CD4-positive, CD25-positive, alpha-beta regulatory T cell (primary cell): ENCODE results near the gene ABCC10. TPM values are rescaled to one million over a fixed set of nuclear protein-coding genes. Genes with fewer than 3 reads are reported as not detected.

Source experiments
- ATAC-seq, 2 donors: fragments of 150-1000 bp; cut with Tn5 transposase; one replicate each; pipeline ENCODE4 v1.10.0; 2021; ENCODE audit warnings: low read depth in 2 of 2, moderate number of reproducible peaks in 2 of 2, moderate library complexity in 1 of 2
- DNase-seq, 3 donors: peaks; one replicate each; pipeline versions ENCODE4 v3.0.0 to v3.0.0-alpha.2; 2012 to 2022; ENCODE audit warnings: mixed read lengths in 1 of 3
- H3K27ac ChIP-seq: one replicate; pipeline ENCODE4 v1.7.0; 2013; ENCODE audit warnings: mild to moderate bottlenecking, low read length; ENCODE audit not compliant: insufficient read depth, poor library complexity, severe bottlenecking
- H3K27me3 ChIP-seq: one replicate; pipeline ENCODE4 v1.7.0; 2013; ENCODE audit warnings: low read length; ENCODE audit not compliant: control insufficient read depth, insufficient read depth
- H3K36me3 ChIP-seq: one replicate; pipeline ENCODE4 v1.7.0; 2013; ENCODE audit warnings: mild to moderate bottlenecking, low read length, moderate library complexity; ENCODE audit not compliant: control insufficient read depth, insufficient read depth
- H3K4me1 ChIP-seq: 2 replicates; pipeline ENCODE4 v1.7.0; 2013; ENCODE audit warnings: mild to moderate bottlenecking, low read length; ENCODE audit not compliant: insufficient read depth, control insufficient read depth, poor library complexity, severe bottlenecking
- H3K4me3 ChIP-seq: one replicate; pipeline ENCODE4 v1.7.0; 2013; ENCODE audit warnings: low read depth, mild to moderate bottlenecking, low read length, moderate library complexity
- H3K9me3 ChIP-seq, 2 experiments: 1 replicate in 1 of 2; 2 replicates in 1 of 2; pipeline ENCODE4 v1.7.0; 2013; ENCODE audit warnings: low read length in 2 of 2, mild to moderate bottlenecking in 1 of 2, moderate library complexity in 1 of 2; ENCODE audit not compliant: control insufficient read depth in 2 of 2
- H3K27ac Mint-ChIP-seq, 3 donors: one replicate each; pipeline ENCODE4 v1.8.0; 2020 to 2022; ENCODE audit warnings: mild to moderate bottlenecking in 3 of 3, mixed read lengths in 3 of 3, moderate library complexity in 2 of 3
- H3K27me3 Mint-ChIP-seq: one replicate; pipeline ENCODE4 v1.8.0; 2022; ENCODE audit warnings: mild to moderate bottlenecking, mixed read lengths
- H3K36me3 Mint-ChIP-seq: one replicate; pipeline ENCODE4 v1.8.0; 2020; ENCODE audit warnings: mixed read lengths
- H3K4me1 Mint-ChIP-seq, 4 donors: one replicate each; pipeline ENCODE4 v1.8.0; 2020 to 2022; ENCODE audit warnings: mixed read lengths in 4 of 4, mild to moderate bottlenecking in 1 of 4
- H3K4me3 Mint-ChIP-seq, 4 donors: one replicate each; pipeline ENCODE4 v1.8.0; 2020 to 2022; ENCODE audit warnings: mild to moderate bottlenecking in 4 of 4, mixed read lengths in 4 of 4, moderate library complexity in 3 of 4
- H3K9me3 Mint-ChIP-seq, 7 donors: one replicate each; pipeline ENCODE4 v1.8.0; 2020 to 2022; ENCODE audit warnings: mixed read lengths in 7 of 7, mild to moderate bottlenecking in 3 of 7, moderate library complexity in 2 of 7
- polyA plus RNA-seq, 4 donors: library from polyadenylated mRNA; unstranded; fragments of 300-500 nt; fragmentation: Illumina TruSeq; gene quantifications; one replicate each; pipeline ENCODE4 v1.2.3, GENCODE V29; 2021
- total RNA-seq: library from RNA; stranded (reverse); gene quantifications from one replicate; pipeline ENCODE4 v1.2.3, GENCODE V29; 2022

Gene ABCC10
- total and polyA plus RNA-seq, 5 donors from 2014 or later, result 17.9 to 81.7 (median 18.7) TPM

DNA sequence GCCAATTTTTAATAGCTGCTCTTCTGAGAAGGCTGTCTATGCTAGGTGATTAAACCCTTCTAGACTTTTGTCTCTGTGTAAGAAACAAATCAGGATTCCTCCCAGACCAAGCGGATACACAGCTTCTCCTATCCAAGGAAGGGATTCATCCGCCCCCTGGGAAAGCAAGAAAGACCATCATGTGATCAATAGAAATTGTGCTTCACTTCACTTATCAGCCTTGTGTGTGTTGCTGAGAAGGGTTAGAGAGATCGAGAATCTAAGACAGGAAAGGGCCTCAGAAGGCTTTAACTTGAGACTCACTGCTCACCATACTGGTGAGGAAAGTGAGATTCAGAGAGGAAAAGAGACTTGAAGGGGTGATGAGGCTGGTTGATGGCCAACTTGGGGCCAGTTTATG is 1.5 kb downstream of the ABCC10 start:
- ATAC-seq (no peak), DNase-seq (peak in 1 of 3 donors; percentile 45)
- H3K36me3 ChIP-seq, result peaks cover 21% of the 10 kb centered on the region
- H3K9me3 Mint-ChIP-seq, result no peaks in the 10 kb centered on the region
- H3K36me3 Mint-ChIP-seq, result no peaks in the 10 kb centered on the region
- H3K4me3 Mint-ChIP-seq, result peak overlapping the region; percentile 97
- peak overlapping the region; percentile 88 for H3K27ac ChIP-seq
- H3K27me3 Mint-ChIP-seq, result peaks cover 4% of the 10 kb centered on the region
- peaks cover 18% of the 10 kb centered on the region for H3K4me1 ChIP-seq
- H3K9me3 ChIP-seq, result no peaks in the 10 kb centered on the region
- peak overlapping the region; percentile 49 to 99 (median 98) for H3K27ac Mint-ChIP-seq
- H3K4me1 Mint-ChIP-seq, result peaks cover 13 to 36% (median 23%) of the 10 kb centered on the region in 4 donors
- H3K27me3 ChIP-seq, result no peaks in the 10 kb centered on the region
- peak overlapping the region; percentile 87 for H3K4me3 ChIP-seq

DNA sequence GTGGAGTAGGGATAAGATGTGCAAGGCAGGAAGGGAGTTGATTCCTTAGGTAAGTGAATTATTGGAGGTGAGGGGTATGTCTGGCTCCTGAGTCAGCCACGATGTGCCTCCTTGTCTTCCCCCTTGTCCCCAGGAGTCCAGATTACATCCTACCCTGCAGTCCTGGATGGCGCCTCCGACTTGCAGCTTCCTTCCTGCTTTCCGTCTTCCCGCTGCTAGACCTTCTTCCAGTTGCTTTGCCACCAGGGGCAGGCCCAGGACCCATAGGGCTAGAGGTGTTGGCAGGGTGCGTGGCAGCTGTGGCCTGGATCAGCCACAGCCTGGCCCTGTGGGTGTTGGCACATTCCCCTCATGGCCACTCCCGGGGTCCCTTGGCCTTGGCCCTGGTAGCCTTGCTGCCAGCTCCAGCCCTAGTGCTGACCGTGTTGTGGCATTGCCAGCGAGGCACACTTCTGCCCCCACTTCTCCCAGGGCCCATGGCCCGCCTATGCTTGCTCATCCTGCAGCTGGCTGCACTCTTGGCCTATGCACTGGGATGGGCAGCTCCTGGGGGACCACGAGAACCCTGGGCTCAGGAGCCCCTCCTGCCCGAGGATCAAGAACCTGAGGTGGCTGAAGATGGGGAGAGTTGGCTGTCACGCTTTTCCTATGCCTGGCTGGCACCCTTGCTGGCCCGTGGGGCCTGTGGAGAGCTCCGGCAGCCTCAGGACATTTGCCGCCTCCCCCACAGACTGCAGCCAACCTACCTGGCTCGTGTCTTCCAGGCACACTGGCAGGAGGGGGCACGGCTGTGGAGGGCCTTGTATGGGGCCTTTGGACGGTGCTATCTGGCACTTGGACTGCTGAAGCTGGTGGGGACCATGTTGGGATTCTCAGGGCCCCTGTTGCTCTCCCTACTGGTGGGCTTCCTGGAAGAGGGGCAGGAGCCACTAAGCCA is 4.9 kb downstream of the ABCC10 start:
- Mint-ChIP-seq H3K36me3 (no peaks in the 10 kb centered on the region), H3K4me1 (peaks cover 10 to 32% (median 22%) of the 10 kb centered on the region in 4 donors), H3K9me3 (no peaks in the 10 kb centered on the region), H3K4me3 (peak overlapping the region in 2 of 4 donors; percentile 4 to 28), H3K27ac (peak overlapping the region in 1 of 3 donors; percentile 66), H3K27me3 (no peaks in the 10 kb centered on the region)
- no peak overlapping the region for H3K4me3 ChIP-seq
- ATAC-seq (no peak), DNase-seq (no peak)
- no peaks in the 10 kb centered on the region for H3K9me3 ChIP-seq
- H3K36me3 ChIP-seq, result peaks cover 34% of the 10 kb centered on the region
- peaks cover 18% of the 10 kb centered on the region for H3K4me1 ChIP-seq
- H3K27me3 ChIP-seq, result no peaks in the 10 kb centered on the region
- no peak overlapping the region for H3K27ac ChIP-seq

DNA sequence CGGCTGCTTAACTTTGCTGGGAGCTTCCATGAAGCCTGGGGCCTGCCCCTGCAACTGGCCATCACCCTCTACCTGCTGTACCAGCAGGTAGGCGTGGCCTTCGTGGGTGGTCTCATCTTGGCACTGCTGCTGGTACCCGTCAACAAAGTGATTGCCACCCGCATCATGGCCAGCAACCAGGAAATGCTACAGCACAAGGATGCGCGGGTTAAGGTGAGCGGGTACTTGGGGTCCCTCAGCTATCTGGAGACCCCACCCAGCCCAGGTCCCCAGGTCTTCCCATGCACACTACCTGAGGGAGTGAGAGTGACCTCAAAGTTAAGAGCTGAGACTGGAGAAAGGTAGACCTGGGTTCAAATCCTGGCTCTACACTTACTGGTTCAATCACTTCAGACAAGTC is 5.8 kb downstream of the ABCC10 start:
- DNase-seq (no peak), ATAC-seq (no peak)
- H3K9me3 Mint-ChIP-seq, result no peaks in the 10 kb centered on the region
- no peaks in the 10 kb centered on the region for H3K27me3 Mint-ChIP-seq
- no peak overlapping the region for H3K4me3 Mint-ChIP-seq
- H3K27ac ChIP-seq, result no peak overlapping the region
- peaks cover 13 to 26% (median 20%) of the 10 kb centered on the region in 4 donors for H3K4me1 Mint-ChIP-seq
- H3K36me3 Mint-ChIP-seq, result no peaks in the 10 kb centered on the region
- H3K9me3 ChIP-seq, result no peaks in the 10 kb centered on the region
- no peak overlapping the region for H3K4me3 ChIP-seq
- H3K4me1 ChIP-seq, result peaks cover 15% of the 10 kb centered on the region
- H3K36me3 ChIP-seq, result peaks cover 40% of the 10 kb centered on the region
- no peaks in the 10 kb centered on the region for H3K27me3 ChIP-seq
- H3K27ac Mint-ChIP-seq, result no peak overlapping the region

DNA sequence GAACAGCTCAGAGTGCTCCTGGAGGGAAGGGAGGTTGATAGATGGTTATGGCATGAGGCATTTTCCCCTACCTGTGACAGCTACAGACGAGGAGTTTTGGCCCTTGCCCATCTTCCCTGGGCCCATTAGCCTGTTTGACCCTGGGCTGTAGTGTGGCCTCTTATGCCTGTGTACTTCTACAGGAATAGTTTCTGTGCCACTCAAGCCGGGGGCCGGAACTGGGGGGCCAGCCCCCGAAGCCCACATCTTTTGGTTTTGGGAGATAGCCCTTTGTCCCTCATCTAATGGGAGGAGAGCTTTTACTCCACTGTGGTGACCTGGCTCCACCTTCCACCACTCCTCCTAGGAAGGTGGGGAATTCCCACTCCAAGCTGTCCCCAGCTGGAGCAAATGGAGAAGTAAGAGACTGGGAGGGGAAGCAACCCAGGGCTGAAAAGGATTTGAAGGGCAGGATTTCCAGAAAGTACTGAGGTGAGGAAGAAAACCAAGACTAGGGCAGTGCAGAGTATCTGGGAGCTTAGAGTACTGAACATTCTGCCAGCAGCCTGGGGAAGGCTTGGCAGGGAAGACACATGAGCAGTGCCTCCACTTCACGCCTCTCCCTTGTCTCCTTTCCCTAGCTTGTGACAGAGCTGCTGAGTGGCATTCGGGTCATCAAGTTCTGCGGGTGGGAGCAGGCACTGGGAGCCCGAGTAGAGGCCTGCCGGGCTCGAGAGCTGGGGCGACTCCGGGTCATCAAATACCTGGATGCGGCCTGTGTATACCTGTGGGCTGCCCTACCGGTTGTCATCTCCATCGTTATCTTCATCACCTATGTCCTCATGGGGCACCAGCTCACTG is 6.9 kb downstream of the ABCC10 start:
- Histone ChIP-seq H3K36me3 (peaks cover 44% of the 10 kb centered on the region), H3K4me3 (no peak overlapping the region), H3K4me1 (peaks cover 5% of the 10 kb centered on the region), H3K27ac (no peak overlapping the region), H3K27me3 (no peaks in the 10 kb centered on the region), H3K9me3 (no peaks in the 10 kb centered on the region)
- no peaks in the 10 kb centered on the region for H3K36me3 Mint-ChIP-seq
- peaks cover 4 to 16% (median 10%) of the 10 kb centered on the region in 4 donors for H3K4me1 Mint-ChIP-seq
- ATAC-seq, result no peak
- peak overlapping the region in 2 of 3 donors; percentile 59 to 76 for H3K27ac Mint-ChIP-seq
- H3K27me3 Mint-ChIP-seq, result no peaks in the 10 kb centered on the region
- H3K9me3 Mint-ChIP-seq, result no peaks in the 10 kb centered on the region
- DNase-seq, result no peak
- H3K4me3 Mint-ChIP-seq, result no peak overlapping the region

DNA sequence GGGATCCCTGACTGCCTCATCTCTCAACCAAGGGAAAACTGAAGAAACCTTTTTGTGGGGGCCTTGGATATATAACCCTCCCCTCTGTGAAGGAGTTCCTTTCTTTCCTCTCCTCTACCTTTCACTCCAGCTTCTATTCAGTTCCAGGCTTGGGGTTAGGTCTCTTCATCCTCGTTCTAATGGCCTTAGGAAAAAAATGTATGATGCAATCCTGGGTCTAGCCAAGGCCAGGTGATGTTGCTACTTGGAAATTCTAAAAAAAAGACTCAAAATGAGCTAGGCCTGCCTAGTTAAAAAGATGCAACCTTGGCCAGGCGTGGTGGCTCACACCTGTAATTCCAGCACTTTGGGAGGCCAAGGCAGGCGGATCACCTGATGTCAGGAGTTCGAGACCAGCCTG is 7.6 kb downstream of the ABCC10 start:
- H3K4me3 Mint-ChIP-seq, result no peak overlapping the region
- H3K27me3 ChIP-seq, result no peaks in the 10 kb centered on the region
- H3K36me3 Mint-ChIP-seq, result no peaks in the 10 kb centered on the region
- no peaks in the 10 kb centered on the region for H3K27me3 Mint-ChIP-seq
- DNase-seq (no peak), ATAC-seq (no peak)
- H3K4me1 Mint-ChIP-seq, result peaks cover 4 to 16% (median 9%) of the 10 kb centered on the region in 4 donors
- no peak overlapping the region for H3K4me3 ChIP-seq
- H3K27ac ChIP-seq, result no peak overlapping the region
- H3K9me3 Mint-ChIP-seq, result no peaks in the 10 kb centered on the region
- no peaks in the 10 kb centered on the region for H3K4me1 ChIP-seq
- no peaks in the 10 kb centered on the region for H3K9me3 ChIP-seq
- H3K36me3 ChIP-seq, result peaks cover 44% of the 10 kb centered on the region
- no peak overlapping the region for H3K27ac Mint-ChIP-seq

DNA sequence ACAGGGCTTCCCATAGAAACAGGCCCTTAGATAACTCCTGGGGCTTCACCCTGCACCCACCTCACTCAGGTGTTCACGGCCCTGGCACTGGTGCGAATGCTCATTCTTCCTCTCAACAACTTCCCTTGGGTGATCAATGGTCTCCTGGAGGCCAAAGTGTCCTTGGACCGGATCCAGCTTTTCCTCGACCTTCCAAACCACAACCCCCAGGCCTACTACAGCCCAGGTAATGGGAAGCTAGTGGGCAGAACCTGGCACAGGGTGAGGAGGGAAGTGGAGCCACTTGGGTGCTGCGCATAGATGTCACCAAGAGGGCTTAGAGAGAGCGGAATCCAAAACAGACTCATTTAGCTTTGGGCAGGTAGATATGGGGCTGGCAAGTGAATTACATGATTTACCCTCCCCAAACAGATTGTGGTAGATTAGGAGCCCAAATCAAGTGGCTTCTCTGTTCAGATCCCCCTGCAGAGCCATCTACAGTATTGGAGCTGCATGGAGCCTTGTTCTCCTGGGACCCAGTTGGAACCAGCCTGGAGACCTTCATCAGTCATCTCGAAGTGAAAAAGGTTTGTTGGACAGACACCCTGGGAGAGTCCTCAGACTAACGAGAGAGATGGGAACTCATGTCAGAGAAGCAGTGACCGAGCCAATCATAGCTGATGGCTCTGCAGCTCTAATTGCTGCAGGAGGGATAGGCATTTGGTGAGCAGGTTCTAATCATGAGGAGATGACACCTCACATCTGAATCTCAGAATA is 8.5 kb downstream of the ABCC10 start:
- Histone ChIP-seq H3K36me3 (peaks cover 46% of the 10 kb centered on the region), H3K4me3 (no peak overlapping the region), H3K27me3 (no peaks in the 10 kb centered on the region), H3K4me1 (no peaks in the 10 kb centered on the region), H3K27ac (no peak overlapping the region), H3K9me3 (no peaks in the 10 kb centered on the region)
- Mint-ChIP-seq H3K27ac (peak overlapping the region in 1 of 3 donors; percentile 53), H3K27me3 (no peaks in the 10 kb centered on the region), H3K36me3 (no peaks in the 10 kb centered on the region), H3K4me3 (no peak overlapping the region), H3K9me3 (no peaks in the 10 kb centered on the region), H3K4me1 (peaks cover 4 to 9% (median 5%) of the 10 kb centered on the region in 4 donors)
- ATAC-seq, result no peak
- DNase-seq, result no peak

DNA sequence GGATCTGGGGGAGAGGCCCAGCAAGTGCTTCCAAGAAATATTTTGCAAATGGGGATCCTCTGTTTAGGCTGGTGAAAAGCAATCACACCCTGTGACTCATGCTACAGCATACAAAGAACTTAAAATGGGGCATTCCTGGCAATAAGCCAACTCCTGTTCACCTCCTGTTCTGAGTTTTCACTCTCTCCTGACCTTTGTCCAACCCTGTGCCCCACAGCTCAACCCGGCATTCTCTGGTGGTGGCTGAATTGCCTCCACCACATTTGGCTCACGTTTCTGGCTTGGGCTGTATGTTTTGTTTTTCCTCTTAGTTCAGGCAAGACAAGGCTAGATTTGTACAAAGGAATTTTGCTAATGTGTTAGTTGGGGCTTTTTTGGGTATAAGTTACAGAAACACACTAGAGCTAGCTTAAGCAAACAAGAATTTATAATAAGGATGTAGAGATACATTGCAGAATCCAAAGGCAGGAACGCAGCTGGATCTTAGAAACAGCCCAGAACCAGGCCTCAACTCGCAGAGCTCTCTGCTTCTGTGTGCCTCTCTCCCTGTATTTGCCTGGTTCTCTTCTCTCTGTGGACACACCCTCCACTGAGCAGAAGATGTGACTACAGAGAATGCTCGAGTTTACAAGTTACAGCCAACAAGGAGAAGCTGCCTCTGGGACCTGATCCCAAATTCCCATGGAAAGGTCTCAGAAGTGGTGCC is 9.4 kb downstream of the ABCC10 start:
- Histone ChIP-seq H3K36me3 (peaks cover 48% of the 10 kb centered on the region), H3K4me3 (no peak overlapping the region), H3K4me1 (no peaks in the 10 kb centered on the region), H3K9me3 (no peaks in the 10 kb centered on the region), H3K27ac (no peak overlapping the region), H3K27me3 (no peaks in the 10 kb centered on the region)
- no peak overlapping the region for H3K4me3 Mint-ChIP-seq
- no peaks in the 10 kb centered on the region for H3K27me3 Mint-ChIP-seq
- DNase-seq, result no peak
- H3K36me3 Mint-ChIP-seq, result no peaks in the 10 kb centered on the region
- peaks cover 4 to 5% (median 5%) of the 10 kb centered on the region in 4 donors for H3K4me1 Mint-ChIP-seq
- ATAC-seq, result no peak
- H3K27ac Mint-ChIP-seq, result peak overlapping the region in 1 of 3 donors; percentile 53
- no peaks in the 10 kb centered on the region for H3K9me3 Mint-ChIP-seq
